WTC11 (cell line): ENCODE results near the gene HOXD10. TPM values are rescaled to one million over a fixed set of nuclear protein-coding genes. Genes with fewer than 3 reads are reported as not detected.

ENCODE experiments used
- ATAC-seq: fragments of 200-7000 bp; cut with Tn5 transposase; 2 replicates; pipeline ENCODE4 v1.10.0; 2021; ENCODE audit warnings: mild to moderate bottlenecking, moderate library complexity
- CTCF ChIA-PET: fragments of 300-600 bp; sonication (Branson Sonifier 250); formaldehyde crosslinking; loops from one replicate; lab custom pipeline; 2021; ENCODE audit warnings: antibody characterized with exemption; lab: Charles Lee
- POLR2A ChIA-PET: fragments of 350-600 bp; sonication (Branson Sonifier 250); formaldehyde crosslinking; loops from one replicate; lab custom pipeline; 2021; ENCODE audit warnings: antibody characterized with exemption; lab: Charles Lee
- DNase-seq: peaks from one replicate; pipeline ENCODE4 v3.0.0; 2021; ENCODE audit warnings: low spot score
- H3K27ac Mint-ChIP-seq: 2 replicates; pipeline ENCODE4 v1.8.0; 2021; ENCODE audit warnings: mixed read lengths
- H3K27me3 Mint-ChIP-seq: 2 replicates; pipeline ENCODE4 v1.8.0; 2021; ENCODE audit warnings: low read depth, mild to moderate bottlenecking, moderate library complexity, mixed read lengths
- H3K36me3 Mint-ChIP-seq: 2 replicates; pipeline ENCODE4 v1.8.0; 2021; ENCODE audit warnings: mixed read lengths
- H3K4me1 Mint-ChIP-seq: 2 replicates; pipeline ENCODE4 v1.8.0; 2022; ENCODE audit warnings: mixed read lengths
- H3K4me3 Mint-ChIP-seq: 2 replicates; pipeline ENCODE4 v1.8.0; 2021; ENCODE audit warnings: mild to moderate bottlenecking, moderate library complexity, mixed read lengths
- H3K9me3 Mint-ChIP-seq: 2 replicates; pipeline ENCODE4 v1.8.0; 2021; ENCODE audit warnings: mixed read lengths
- CREM ChIP-seq: sonication (generic); formaldehyde crosslinking; IDR thresholded peaks from 2 replicates; pipeline ENCODE4 v1.8.1; 2022; ENCODE audit warnings: mild to moderate bottlenecking, missing genetic modification reagents, moderate library complexity
- E2F5 ChIP-seq: sonication (generic); formaldehyde crosslinking; IDR thresholded peaks from 2 replicates; pipeline ENCODE4 v1.8.1; 2022; ENCODE audit warnings: mild to moderate bottlenecking, moderate library complexity, missing genetic modification reagents
- ETV6 ChIP-seq: sonication (generic); formaldehyde crosslinking; IDR thresholded peaks from 2 replicates; pipeline ENCODE4 v1.8.1; 2022; ENCODE audit warnings: mild to moderate bottlenecking, missing genetic modification reagents
- FOXK1 ChIP-seq: sonication (generic); formaldehyde crosslinking; IDR thresholded peaks from 2 replicates; pipeline ENCODE4 v1.8.0; 2022; ENCODE audit warnings: mild to moderate bottlenecking, moderate library complexity, missing genetic modification reagents
- HMGA2 ChIP-seq: fragments of 250-450 bp; sonication (Bioruptor Pico); IDR thresholded peaks from 2 replicates; pipeline ENCODE4 v1.4.0; 2021; ENCODE audit warnings: mild to moderate bottlenecking, moderate library complexity
- NR3C1 ChIP-seq: sonication (generic); formaldehyde crosslinking; conservative IDR thresholded peaks from 2 replicates; pipeline ENCODE4 v1.8.1; 2023; ENCODE audit warnings: low read depth, mild to moderate bottlenecking, missing genetic modification reagents
- PREB ChIP-seq: sonication (generic); formaldehyde crosslinking; IDR thresholded peaks from 2 replicates; pipeline ENCODE4 v1.8.1; 2022; ENCODE audit warnings: mild to moderate bottlenecking, missing genetic modification reagents, moderate library complexity, borderline replicate concordance
- SOX15 ChIP-seq: fragments of 250-450 bp; sonication (Bioruptor Pico); IDR thresholded peaks from 2 replicates; pipeline ENCODE4 v1.9.0; 2021; ENCODE audit warnings: mild to moderate bottlenecking
- ZBTB43 ChIP-seq: sonication (generic); formaldehyde crosslinking; IDR thresholded peaks from 2 replicates; pipeline ENCODE4 v1.8.1; 2023; ENCODE audit warnings: mild to moderate bottlenecking, missing genetic modification reagents
- ZNF232 ChIP-seq: sonication (generic); formaldehyde crosslinking; IDR thresholded peaks from 2 replicates; pipeline ENCODE4 v1.8.0; 2022; ENCODE audit warnings: mild to moderate bottlenecking, missing genetic modification reagents
- ZNF263 ChIP-seq: sonication (generic); formaldehyde crosslinking; IDR thresholded peaks from 2 replicates; pipeline ENCODE4 v1.8.1; 2022; ENCODE audit warnings: low read depth, mild to moderate bottlenecking, moderate library complexity, missing genetic modification reagents
- ZNF281 ChIP-seq: sonication (generic); formaldehyde crosslinking; IDR thresholded peaks from 2 replicates; pipeline ENCODE4 v1.8.0; 2023; ENCODE audit warnings: mild to moderate bottlenecking, missing genetic modification reagents
- ZNF425 ChIP-seq: fragments of 250-450 bp; sonication (Bioruptor Pico); conservative IDR thresholded peaks from 2 replicates; pipeline ENCODE4 v1.9.0; 2021; ENCODE audit warnings: mild to moderate bottlenecking
- ZSCAN18 ChIP-seq: fragments of 250-450 bp; sonication (Bioruptor Pico); IDR thresholded peaks from 2 replicates; pipeline ENCODE4 v2.1.2; 2022; ENCODE audit warnings: mild to moderate bottlenecking, moderate library complexity
- total RNA-seq: library from RNA; stranded (reverse); gene quantifications from 3 replicates; pipeline ENCODE4 v1.2.3, GENCODE V29; 2021

Gene HOXD10
- total RNA-seq, 1 experiment from 2014 or later: not detected

GRCh38 chr2:176124110-176124946 lies 7.8 kb downstream of the HOXD10 start:
- H3K27me3 Mint-ChIP-seq: peaks cover 100% of the 10 kb centered on the region
- peak overlapping the region; percentile 38; the same call in 1 of the 2 replicates for H3K4me3 Mint-ChIP-seq
- CTCF ChIA-PET: no interaction called here
- DNase-seq: no peak
- peaks cover 21% of the 10 kb centered on the region for H3K4me1 Mint-ChIP-seq
- no peak overlapping the region for H3K27ac Mint-ChIP-seq
- H3K36me3 Mint-ChIP-seq: peaks cover 2% of the 10 kb centered on the region; the same call in 1 of the 2 replicates
- POLR2A ChIA-PET: no interaction called here
- TF ChIP-seq NR3C1: no peak
- TF ChIP-seq CREM: no peak
- no peak for TF ChIP-seq ZNF281 (CRISPR knock-in tag)
- no peak for TF ChIP-seq HMGA2 (CRISPR knock-in tag)
- no peak for TF ChIP-seq ETV6 (CRISPR knock-in tag)
- TF ChIP-seq SOX15: no peak
- TF ChIP-seq ZNF425: no peak
- TF ChIP-seq ZNF232: no peak
- no peak for TF ChIP-seq E2F5 (CRISPR knock-in tag)
- no peak for TF ChIP-seq PREB (CRISPR knock-in tag)
- TF ChIP-seq ZNF263 (CRISPR knock-in tag): no peak
- TF ChIP-seq ZBTB43: no peak
- no peak for TF ChIP-seq FOXK1 (CRISPR knock-in tag)
- no peak for TF ChIP-seq ZSCAN18 (CRISPR knock-in tag)
- H3K9me3 Mint-ChIP-seq: no peaks in the 10 kb centered on the region
- ATAC-seq: no peak
